Raji (cell line): ENCODE data around the gene KAT5.
A peak's percentile ranks its signal among the peaks of the same experiment; 100 is the strongest.

Experiments
- POLR2A ChIP-seq: IDR thresholded peaks from 2 replicates; pipeline ENCODE4 v1.6.1; 2011; ENCODE audit warnings: low read depth, low read length, control low read depth; ENCODE audit not compliant: insufficient read depth

KAT5 gene

DNA sequence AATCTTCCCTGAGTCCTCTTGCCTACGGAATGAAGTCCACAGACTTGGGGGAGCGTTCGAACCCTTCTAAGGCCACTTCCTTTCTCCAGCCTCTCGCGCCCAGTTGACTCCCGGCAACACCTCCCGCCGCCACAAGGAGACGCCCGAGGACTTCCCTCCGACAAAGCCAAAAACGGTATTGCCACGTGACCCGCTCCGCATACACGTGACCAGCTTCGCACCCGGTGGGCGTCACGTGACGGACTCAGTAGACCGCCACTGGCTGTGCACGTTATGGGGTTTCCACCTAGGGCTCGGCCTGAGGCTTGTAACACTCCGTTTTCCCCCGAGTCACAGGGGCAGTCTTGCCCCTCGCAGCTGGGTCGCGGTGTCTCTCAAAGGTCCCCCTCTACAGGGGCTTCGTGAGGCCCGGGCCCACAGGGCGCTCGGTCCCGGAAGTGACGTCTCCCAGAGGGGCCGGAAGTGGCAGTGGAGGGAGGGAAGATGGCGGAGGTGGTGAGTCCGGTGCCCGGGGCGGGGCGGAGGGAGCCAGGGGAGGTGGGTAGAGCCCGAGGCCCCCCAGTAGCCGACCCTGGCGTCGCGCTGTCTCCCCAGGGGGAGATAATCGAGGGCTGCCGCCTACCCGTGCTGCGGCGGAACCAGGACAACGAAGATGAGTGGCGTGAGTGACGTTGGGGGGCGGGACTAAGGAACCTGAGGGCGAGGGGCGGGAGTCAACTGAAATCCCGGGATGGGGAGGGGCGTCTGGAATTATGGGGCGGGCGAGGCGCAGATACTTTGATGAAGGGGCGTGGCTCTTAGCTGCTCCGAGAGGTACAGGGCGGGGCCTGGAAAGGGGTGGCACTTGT lies at the start of gene KAT5:
KAT5 (plus strand) TSS at position 468 of the 848 bp plus-strand sequence; CDS start at position 484, 16 bp downstream.
- peak; percentile 65 for TF ChIP-seq POLR2A

DNA sequence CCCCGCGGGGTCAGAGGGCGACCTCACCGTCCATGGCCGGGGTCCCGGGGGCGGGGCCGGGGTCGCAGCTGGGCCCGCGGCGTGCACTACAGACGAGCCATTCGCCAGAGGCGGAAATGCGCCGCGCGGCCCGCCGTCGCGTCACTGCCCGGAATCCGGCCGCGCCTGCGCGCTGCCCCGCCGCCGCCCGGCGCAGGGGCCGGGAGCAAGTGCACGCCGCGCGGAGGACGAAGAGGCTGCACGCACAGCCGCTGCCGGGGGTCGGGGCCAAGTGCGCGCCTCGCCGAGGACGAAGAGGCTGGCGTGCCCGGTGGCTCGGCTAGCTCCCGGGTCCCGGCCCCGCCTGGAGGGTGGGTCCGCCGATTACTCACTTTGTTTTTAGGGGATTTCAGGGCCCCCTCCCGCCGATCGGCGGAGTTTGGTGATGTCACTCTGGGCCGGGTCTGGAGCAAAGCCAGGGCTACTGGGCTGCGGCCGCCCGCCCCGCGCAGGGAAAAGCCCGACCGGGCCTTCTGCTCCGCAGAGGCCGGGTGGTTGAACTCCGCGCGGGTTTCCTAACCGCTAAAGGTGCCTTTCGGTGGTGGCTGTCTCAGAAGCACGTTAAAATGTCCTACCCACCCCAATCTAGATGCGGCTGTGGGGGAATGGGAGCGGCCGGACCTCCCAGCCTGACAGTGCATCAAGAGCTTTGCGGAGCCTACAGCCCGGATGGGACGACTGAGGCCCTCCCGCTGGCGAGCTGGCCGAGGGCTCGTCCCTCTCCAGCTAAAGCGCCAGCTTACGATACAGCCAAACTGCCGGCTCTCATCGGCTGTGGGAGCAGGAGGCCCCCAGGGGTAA lies 49.0 kb upstream of the KAT5 start, which contains the start of gene RELA:
RELA (minus strand) TSS at position 118 of the 840 bp plus-strand sequence; CDS start at position 34, 84 bp downstream.
- peak; percentile 66 for TF ChIP-seq POLR2A

DNA sequence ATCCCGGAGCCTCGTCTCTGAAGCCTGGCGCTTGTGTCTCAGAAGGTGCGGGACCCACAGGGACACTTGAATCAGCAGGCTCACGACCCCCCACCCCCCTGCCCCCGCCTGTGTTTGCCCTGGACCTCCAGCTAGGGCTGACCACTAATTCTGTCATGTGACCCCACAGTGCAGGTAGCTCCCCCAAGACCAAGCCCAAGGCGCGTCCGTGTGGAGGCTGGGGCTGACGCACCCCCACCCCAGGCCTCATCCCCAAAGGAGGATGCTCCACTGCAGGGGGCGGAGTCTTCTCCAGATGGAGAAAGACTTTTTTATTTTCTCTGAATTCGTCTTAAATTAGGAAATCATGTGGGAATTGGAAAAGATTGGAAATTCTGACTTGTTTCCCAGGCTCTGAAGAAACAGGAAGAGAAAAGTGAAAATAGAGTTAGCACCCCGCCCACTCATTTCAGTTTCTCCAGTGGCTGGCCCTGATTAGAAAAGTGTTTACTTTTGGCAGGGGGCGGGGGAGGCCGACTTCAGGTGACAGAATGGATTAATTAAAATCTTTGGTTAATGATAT lies 48.3 kb upstream of the KAT5 start:
- TF ChIP-seq POLR2A = peak; percentile 4; the same call in 1 of the 2 replicates

DNA sequence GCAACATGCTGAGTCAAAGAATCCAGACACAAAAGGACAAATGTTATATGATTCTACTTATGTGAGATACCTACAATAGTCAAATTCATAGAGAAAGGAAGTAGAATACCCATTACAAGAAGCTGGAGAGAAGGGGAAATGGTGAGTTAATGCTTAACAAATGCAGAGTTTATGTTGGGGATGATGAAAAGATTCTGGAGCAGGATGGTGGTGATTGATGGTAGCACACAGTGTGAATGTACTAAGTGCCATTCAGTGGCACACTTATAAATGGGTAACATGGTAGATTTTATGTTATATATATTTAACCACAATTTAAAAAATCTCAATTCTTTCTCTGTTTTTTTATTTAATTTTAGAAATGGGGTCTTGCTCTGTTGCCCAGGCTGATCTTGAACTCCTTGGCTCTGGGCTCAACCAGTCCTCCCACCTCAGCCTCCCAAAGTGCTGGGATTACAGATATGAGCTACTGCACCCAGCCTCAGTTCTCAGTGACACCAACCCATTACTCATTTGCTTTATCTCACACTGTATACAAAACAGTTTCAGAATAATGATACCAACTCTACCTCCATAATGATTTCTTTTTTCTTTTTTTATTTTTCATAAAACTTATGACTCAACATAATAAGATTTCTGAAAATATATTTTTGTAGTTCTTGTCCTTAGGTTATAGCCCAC lies 39.7 kb upstream of the KAT5 start:
- TF ChIP-seq POLR2A = no peak

DNA sequence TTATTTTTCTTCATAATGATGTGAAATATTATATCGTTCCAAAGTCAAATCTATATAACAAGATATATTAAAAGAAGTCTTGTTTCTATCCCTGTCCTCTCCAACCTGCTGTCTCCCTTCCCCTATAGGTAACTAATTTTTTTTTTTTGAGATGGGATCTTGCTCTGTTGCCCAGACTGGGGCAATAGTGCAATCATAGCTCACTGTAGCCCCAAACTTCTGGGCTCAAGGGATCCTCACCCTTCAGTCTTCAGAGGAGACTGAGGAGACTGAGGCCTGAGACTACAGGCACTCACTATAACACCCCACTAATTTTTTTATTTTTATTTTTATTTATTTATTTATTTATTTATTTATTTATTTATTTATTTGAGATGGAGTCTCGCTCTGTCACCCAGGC lies 39.1 kb upstream of the KAT5 start:
- no peak for TF ChIP-seq POLR2A

DNA sequence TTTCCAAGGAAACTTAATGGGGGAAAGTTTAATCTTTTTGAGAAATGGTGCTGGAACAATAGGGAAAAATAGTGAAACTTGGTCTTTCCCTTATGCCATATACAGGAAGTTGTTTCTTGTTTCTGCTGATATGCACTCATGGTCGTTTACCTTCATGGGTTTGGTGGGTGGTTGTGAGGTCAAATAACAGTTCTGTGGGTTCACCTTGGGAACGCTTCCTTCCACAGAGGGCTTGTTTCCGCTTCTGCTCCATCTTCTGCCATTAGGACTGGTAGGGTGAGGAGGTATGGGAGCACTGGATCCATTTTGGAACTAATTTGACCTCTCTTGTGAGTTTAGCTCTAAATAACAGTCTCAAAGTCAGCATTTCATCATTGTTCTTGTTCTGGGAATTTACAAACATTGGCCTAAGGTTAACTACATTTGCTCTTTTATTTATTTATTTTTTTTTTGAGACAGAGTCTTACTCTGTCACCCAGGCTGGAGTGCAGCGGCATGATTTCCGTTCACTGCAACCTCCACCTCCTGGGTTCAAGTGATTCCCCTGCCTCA lies 31.8 kb upstream of the KAT5 start:
- TF ChIP-seq POLR2A = no peak

DNA sequence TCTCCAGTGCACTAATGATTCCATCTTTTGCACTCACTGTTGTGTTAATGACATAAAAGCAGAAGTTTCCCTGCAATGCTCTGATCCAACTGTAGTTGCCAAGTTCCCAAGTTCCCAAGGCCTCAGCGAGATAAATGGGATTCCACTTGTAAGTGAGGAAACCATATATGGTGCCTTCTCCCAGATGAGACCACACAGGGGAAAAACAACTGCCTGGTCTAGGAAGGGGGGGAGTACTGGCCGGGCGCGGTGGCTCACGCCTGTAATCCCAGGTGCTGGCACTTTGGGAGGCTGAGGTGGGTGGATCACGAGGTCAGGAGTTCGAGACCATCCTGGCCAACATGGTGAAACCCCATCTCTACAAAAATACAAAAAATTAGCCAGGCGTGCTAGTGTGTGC lies 26.1 kb upstream of the KAT5 start:
- no peak for TF ChIP-seq POLR2A

DNA sequence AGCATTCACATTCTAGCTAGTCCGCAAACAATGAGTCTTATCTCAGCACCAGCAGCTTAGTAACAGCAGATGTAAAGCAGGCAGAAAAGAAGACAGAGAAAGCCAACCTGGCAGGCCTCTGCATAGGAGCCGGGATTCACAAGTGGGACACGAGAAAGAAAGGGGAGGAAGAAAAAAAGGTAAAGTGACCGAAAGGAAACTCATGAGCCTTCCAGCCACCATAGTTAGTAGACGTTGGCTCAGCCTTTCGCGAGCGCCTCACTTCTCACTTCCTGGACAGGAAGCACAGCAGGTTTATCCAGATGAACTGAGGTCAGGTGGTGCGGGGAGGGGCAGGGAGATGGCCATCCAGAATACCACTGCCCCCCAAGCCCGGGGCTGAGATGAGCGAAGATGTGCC lies 19.7 kb upstream of the KAT5 start:
- no peak for TF ChIP-seq POLR2A

DNA sequence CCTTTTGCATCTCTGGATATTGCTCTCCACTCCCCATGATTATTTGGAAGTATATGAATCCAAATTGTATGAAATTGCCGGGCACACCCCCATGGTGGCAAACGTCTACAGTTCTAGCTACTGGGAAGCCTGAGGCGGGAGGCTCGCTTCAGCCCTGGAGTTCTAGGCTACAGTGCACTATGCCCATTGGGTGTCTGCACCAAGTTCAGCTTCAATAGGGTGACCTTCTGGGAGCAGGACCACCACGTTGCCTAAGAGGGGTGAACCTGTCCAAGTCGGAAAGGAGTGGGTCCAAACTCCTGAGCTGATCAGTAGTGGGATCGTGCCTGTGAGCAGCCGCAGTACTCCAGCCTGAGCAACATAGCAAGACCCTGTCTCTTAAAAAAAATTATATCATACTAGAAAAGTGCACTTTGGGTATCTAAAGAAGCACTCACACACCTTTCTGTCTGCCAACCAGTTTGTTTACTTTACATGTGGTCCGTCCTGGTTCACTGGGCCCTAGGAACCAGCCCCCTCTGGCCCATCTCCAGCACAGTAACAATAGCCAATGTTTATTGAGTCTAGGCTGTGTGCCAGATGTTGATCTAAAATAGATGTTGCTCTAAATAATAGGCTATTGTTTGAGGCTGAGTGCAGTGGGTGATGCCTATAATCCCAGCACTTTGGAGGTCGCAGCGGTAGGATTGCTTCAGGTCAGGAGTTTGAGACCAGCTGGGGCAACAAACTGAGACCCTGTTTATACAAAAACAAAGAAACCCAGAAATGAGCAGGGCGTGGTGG lies 16.4 kb upstream of the KAT5 start:
- TF ChIP-seq POLR2A = no peak

DNA sequence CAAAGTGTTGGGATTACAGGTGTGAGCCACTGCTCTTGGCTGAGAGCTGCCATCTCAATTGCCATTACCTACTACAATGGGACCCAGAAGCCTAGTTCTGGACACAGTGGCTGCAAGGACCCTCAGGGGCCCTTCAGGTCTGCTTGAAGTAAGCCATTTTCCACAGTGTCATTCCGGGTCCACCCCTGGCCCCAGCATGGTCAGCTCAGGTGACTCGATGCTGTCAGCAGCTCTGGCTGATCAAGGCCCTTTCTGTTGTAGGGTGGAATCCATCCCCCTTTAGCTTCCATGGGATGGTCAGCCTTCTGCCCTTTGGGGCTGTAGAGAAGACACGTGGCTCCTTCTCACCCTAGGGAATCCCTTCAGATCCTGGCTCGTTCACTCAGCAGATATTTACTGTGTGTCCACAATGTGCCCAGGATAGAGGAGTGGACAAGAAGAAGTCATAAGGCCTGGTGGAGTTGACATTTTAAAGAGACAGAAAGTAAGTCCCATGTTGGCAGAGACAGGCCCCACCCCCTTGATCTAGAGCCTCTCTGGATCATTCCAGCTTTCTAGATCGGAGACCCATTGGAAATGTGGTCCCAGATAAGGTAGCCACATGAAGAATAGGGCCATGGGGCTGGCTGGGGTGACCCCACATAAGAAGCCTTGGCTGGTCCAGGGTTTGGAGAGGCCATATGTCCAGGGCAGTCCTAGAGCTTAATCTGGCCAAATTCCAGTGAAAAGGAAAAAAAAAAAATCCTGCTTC lies 15.1 kb upstream of the KAT5 start:
- TF ChIP-seq POLR2A = no peak

DNA sequence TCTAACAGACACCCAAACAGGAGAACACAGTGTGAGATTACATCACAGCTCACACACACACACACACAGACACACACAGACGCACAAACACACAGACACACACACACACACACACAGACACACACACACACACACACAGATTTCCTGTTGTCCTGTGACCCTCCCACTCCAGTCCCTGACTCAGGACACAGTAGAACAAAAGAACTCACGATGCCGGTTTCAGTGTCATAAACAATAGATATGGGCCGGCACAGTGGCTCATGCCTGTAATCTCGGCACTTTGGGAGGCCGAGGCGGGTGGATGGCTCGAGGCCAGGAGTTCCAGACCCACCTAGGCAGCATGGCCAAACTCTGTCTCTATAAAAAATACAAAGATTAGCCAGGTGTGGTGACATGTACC lies 13.8 kb upstream of the KAT5 start:
- no peak for TF ChIP-seq POLR2A

DNA sequence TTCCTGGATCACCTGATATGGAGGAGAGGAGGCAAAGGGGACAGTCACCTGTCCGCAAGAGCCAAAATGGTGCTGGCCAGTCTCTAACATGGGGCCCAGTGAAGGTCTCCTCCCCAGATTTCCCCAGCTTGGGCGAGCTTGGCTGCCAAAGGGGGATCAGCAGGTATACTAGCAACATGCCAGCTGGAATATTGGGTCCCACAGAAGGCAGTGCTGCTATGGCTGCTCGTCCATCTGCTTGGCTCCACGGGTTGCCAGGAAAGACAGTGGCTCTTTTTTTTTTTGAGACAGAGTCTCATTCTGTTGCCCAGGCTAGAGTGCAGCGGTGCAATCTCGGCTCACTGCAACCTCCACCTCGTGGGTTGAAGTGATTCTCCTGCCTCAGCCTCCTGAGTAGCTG lies 12.7 kb upstream of the KAT5 start:
- no peak for TF ChIP-seq POLR2A

DNA sequence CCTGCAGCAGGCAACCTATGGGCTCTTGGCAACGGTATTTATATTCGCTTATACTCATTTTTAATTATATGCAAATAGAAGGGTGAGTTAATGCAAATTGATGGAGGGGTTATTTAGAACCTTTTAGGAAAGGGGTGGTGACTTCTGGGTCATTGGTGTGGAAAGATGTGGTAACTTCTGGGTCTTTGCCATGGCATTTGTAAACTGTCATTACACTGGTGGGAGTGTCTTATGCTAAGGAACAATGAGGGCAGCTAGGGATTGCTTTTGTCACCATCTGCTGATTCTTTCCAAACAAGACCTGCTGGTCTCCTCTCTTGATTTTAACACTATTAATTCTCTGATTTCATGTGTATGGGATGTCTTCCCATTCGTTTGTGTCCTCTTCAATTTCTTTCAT lies 11.7 kb upstream of the KAT5 start:
- TF ChIP-seq POLR2A = 0 out of 2 replicates have a peak, but pooled peaks have one; percentile 4
